ENCODE data around the gene ATP7A.

The ATP7A gene

DNA sequence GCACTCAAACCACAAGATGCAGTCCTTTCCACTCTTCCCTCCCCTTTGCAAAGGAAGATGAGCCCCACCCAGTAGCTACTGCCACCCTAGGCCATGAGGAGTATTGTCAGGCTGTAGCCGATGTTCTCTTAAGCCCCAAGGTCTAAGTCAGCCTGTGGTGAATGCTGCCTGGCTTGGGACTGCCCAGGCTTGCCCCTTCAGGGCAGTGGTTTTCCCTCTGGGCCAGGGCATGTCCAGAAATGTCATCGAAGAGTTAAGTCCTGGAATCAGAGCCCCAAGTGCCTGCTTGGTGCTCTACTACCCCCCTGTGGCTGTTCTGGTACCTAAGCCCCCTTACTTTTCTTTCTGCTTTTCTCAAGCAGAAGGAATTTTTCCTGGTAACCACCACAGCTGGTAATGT, 181.8 kb downstream of the ATP7A start:
- Histone ChIP-seq H3K4me1 (ENCODE audit: control insufficient read depth in 1 of 2, insufficient read depth in 1 of 2, low read depth in 1 of 2, low read length in 1 of 2) (no peaks in the 10 kb centered on the region), H3K4me3 (ENCODE audit: low read depth in 1 of 2, low read length in 1 of 2) (no peak overlapping the region), H3K27ac (no peak overlapping the region), H3K9me3 (no peaks in the 10 kb centered on the region), H3K27me3 (no peaks in the 10 kb centered on the region), H3K36me3 (no peaks in the 10 kb centered on the region)
- TF ChIP-seq, protein P1, sequence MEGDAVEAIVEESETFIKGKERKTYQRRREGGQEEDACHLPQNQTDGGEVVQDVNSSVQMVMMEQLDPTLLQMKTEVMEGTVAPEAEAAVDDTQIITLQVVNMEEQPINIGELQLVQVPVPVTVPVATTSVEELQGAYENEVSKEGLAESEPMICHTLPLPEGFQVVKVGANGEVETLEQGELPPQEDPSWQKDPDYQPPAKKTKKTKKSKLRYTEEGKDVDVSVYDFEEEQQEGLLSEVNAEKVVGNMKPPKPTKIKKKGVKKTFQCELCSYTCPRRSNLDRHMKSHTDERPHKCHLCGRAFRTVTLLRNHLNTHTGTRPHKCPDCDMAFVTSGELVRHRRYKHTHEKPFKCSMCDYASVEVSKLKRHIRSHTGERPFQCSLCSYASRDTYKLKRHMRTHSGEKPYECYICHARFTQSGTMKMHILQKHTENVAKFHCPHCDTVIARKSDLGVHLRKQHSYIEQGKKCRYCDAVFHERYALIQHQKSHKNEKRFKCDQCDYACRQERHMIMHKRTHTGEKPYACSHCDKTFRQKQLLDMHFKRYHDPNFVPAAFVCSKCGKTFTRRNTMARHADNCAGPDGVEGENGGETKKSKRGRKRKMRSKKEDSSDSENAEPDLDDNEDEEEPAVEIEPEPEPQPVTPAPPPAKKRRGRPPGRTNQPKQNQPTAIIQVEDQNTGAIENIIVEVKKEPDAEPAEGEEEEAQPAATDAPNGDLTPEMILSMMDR (IDR thresholded peaks at IDR 0.05) = no peak

DNA sequence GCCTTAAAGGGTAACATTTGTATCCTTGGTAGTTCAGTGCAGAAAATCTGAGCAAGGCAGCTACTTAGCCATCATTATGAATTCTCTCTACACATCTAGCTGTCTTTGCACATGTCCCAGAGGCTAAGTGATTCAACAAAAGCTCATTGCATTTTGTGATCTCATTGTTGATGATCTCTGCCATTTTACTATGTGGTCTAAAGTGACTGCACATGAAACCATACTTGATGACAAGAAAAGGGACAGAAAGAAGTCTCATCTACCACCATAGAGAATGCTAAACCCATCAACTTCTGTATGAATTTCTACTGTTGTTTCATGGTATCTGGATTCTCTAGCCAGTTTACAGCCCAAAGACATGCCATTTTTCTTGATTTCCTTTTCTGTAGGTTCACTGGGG, 187.6 kb downstream of the ATP7A start:
- TF ChIP-seq, protein P1 (IDR thresholded peaks at IDR 0.05) = no peak
- Histone ChIP-seq H3K27me3 (no peaks in the 10 kb centered on the region), H3K4me3 (ENCODE audit: low read depth in 1 of 2, low read length in 1 of 2) (no peak overlapping the region), H3K9me3 (no peaks in the 10 kb centered on the region), H3K27ac (no peak overlapping the region), H3K36me3 (no peaks in the 10 kb centered on the region), H3K4me1 (ENCODE audit: control insufficient read depth in 1 of 2, insufficient read depth in 1 of 2, low read depth in 1 of 2, low read length in 1 of 2) (peaks cover 2 to 3% of the 10 kb centered on the region in 2 experiments)
